Ishikawa (cell line): ENCODE data around the gene PTCH1.

Experiments
- TAF1 ChIP-seq: IDR thresholded peaks from 2 replicates; pipeline ENCODE4 v1.6.1; 2012; ENCODE audit warnings: low read depth, mild to moderate bottlenecking
- YY1 ChIP-seq: IDR thresholded peaks from 2 replicates; pipeline ENCODE4 v1.6.1; 2012; ENCODE audit warnings: low read depth

GRCh38 chr9:95561913-95562312, 45.1 kb upstream of the PTCH1 start:
- no peak for TF ChIP-seq TAF1
- no peak for TF ChIP-seq YY1
